HS-5 (cell line): ENCODE results near the gene COL8A1.

Source experiments
- DNase-seq: peaks from one replicate; pipeline ENCODE4 v3.0.0-alpha.2; 2012; ENCODE audit warnings: low read depth

Gene COL8A1

GRCh38 chr3:99674086-99674789 lies 35.8 kb downstream of the COL8A1 start:
- DNase-seq: no peak

GRCh38 chr3:99678023-99678422 lies 39.6 kb downstream of the COL8A1 start:
- DNase-seq: no peak

DNA sequence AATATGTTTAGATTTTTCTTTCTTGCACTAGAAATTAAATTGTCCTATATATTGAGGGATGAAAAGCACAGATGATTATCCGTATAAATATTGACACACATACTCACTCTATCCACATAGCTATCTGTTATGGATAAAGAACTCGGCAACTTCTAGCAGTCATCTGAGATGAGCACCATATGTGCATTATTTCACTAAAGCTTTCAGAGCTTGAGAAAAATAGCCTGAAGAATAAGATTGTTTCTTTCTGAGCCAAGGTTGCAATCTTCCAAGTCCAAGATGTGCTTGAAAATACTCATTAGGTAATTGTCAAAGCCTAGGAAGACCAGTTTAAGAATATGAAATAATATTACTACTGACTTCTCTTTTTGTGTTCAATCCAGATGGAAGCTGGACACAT lies 40.5 kb downstream of the COL8A1 start:
- DNase-seq: no peak

- no peak for DNase-seq
Observed at GRCh38 chr3:99681512-99681911, 43.1 kb downstream of the COL8A1 start.

GRCh38 chr3:99681976-99682375 lies 43.6 kb downstream of the COL8A1 start:
- no peak for DNase-seq

- DNase-seq: no peak
Observed at GRCh38 chr3:99683465-99683864, 45.1 kb downstream of the COL8A1 start.

- DNase-seq: no peak
Observed at GRCh38 chr3:99683876-99684275, 45.5 kb downstream of the COL8A1 start.

DNA sequence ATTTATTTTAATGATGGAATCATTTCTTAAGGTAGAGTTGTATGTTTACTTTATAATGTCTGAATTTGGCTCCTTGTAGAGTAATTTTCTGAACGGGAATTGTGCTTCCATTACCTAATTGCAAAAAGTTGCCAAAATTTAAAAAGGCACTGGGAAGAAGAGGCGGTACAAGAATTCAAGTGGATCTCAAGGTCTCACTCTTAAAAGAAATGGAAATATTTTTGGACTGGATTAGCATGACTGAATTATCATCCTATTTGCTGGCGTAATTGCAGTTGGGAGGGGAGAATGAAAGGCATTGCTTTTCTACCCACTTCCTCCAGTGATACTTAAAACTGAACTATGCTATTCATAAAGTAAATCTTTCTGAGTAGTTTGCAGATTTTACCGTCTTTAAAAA lies 46.2 kb downstream of the COL8A1 start:
- no peak for DNase-seq

- DNase-seq: no peak
Observed at GRCh38 chr3:99686469-99686868, 48.1 kb downstream of the COL8A1 start.

- DNase-seq: no peak
Observed at GRCh38 chr3:99686955-99687612, 48.7 kb downstream of the COL8A1 start.

DNA sequence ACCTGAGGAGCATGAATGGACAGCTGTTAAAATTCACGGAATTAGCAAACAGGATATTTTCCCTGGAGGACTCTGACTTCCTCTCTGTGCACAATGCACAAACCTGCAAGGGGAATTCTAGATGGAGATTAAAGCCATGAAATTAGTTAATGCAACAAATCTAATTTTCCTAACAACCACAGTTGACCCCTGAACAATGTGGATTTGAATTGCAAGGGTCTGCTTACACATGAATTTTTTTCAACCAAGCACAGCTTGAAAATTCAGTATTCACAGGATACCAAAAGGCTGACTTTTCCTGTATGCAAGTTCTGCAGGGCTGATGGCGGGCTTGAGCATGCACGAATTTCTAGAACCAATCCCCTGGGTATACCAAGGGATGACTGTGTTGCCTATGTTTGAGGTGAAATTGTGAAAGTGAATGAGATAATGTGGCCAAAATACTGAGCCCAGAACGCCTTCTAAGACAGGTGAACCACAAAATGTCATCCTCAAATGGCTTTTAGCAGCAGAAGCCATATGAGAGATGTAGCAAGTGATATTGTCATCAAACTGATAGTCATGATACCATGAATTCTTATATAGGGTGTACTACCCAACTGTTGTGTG lies 52.5 kb downstream of the COL8A1 start:
- DNase-seq: no peak

- DNase-seq: no peak
Observed at GRCh38 chr3:99693636-99694035, 55.2 kb downstream of the COL8A1 start.

- no peak for DNase-seq
Observed at GRCh38 chr3:99696497-99696896, 58.1 kb downstream of the COL8A1 start.

- no peak for DNase-seq
Observed at GRCh38 chr3:99697250-99697649, 58.9 kb downstream of the COL8A1 start.

- no peak for DNase-seq
Observed at GRCh38 chr3:99698932-99699331, 60.5 kb downstream of the COL8A1 start.

DNA sequence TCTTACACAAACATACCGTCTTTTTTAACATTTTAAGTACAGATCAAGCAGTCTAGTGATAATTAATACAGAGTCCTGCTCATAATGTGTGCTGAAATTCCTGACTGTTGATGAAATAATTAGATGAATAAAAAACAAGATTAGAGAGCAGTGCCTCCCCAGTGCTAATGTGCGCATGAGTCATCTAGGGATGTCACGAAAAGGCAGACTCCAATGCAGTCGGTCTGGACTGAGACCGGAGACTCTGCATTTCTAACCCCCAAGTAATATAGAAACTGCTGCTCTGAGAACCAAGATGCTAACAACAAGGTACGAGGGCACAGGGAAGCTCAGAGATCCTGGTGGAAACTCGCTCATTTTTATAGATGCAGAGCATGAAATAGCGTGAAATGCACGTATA lies 61.4 kb downstream of the COL8A1 start:
- DNase-seq: no peak

GRCh38 chr3:99700631-99701268 lies 62.4 kb downstream of the COL8A1 start:
- DNase-seq: no peak

GRCh38 chr3:99702953-99703943 lies 64.9 kb downstream of the COL8A1 start:
- DNase-seq: no peak

DNA sequence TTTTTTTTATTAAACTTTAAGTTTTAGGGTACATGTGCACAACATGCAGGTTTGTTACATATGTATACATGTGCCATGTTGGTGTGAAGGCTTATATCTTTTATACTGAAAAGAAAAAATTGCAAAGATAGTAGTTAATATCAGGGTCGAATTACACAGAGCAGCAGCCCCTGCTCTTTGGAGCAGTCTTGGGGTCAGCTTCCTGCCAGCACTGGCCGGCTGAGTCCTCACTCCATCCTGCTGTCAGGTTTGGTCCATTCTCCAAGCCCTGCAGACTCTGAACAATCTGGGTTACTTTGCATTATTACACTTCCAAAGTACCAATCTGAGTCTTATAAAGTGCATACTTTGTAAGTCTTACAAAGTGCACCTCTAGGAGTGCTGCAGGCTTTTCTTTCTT lies 66.0 kb downstream of the COL8A1 start:
- DNase-seq: no peak

- no peak for DNase-seq
Observed at GRCh38 chr3:99706410-99706809, 68.0 kb downstream of the COL8A1 start.

- no peak for DNase-seq
Observed at GRCh38 chr3:99708207-99708745, 69.9 kb downstream of the COL8A1 start.
